Stimulated activated CD4-positive, alpha-beta T cell treated with anti-CD3 and anti-CD28 coated beads, TNF-alpha, amount 100 ng/mL, for 48 hours (primary cell): ENCODE data around the gene NUP62.

Experiments
- DNase-seq, 3 donors: peaks; one replicate each; pipeline ENCODE4 v3.0.0-alpha.2; 2020; ENCODE audit warnings: low read depth in 3 of 3

Gene NUP62

DNA sequence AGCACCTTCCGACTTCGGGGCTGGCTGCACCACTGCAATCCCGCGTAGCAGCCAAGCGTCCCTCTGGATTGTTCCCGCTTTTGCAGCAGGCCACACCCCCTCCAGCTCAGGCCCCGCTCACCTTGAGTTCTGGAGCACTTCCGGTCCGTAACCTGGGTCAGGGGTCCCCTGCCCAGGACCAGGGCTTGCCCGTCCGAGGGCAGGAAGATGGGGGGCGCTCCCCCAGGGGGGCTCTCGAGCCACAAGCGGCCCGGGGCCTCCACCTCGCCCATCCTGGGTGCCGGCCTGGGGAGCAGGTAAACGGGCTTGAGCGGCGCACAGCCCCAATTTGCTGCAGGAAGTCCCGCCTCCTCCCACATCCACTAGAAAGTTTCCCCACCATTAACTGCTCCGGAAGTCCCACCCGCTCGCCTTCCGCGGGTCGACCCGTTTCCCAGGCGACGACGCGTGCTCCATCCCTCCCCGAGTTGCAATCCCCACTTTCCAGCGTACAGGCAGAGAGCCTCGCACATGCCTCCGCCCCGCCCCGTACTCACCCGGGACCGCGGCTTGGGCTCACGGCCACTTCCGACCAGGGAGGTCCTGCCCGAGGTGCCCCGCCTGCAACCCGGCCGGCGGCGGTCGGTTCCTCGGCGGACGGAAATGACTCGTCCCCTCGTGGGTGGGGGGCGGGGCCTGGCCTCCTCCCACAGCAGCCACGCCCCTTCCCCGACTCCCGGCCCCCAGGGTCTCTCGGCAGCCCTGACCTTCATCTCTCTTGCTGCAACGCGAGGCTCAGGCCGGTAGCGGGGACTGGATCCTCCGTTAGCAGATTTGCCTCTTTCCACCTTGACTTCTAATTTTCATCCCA lies 62.1 kb downstream of the NUP62 start, which contains the start of gene PNKP:
PNKP (minus strand) TSS at position 644 of the 850 bp plus-strand sequence; CDS start at position 272, 372 bp downstream.
- DNase-seq = peak; percentile 61 to 90 (median 85)

DNA sequence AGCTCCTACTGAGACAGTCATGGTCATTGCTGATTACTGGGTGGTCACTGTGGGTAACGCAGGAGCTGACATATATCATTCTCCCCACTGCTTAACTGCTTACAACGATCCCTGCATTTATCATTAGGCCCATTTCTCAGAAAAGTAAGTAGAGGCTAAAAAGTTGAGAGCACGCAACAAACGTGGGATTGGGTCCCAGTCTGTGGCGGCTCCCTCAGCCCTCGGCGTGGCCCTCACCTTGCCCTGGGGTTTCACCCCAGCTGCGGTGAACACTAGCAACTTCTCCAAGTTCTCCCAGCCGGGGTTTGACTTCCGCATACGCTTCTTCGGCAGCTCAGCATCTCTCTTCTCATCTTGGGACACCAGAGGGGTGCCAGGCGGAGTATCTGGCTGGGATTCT lies 64.4 kb downstream of the NUP62 start:
- DNase-seq = no peak

DNA sequence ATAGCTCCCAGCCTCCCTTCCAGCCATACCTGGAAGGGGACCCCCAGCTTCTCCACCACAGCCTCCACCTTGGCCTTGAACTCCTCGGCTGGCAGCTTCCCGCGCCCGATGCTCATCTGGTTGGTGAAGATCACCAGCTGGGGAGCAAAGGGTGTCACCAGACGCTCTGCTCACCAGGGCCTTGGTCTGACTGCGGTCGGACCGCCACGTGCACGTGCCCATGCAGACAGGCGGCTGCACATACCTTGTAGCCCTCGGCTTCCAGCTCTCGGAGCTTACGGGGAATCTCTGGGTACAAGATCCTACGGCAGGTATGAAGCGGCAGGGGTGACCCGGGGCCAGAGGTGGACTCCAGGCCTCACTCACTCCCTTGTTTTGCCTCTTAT lies 65.4 kb downstream of the NUP62 start:
- DNase-seq = no peak

DNA sequence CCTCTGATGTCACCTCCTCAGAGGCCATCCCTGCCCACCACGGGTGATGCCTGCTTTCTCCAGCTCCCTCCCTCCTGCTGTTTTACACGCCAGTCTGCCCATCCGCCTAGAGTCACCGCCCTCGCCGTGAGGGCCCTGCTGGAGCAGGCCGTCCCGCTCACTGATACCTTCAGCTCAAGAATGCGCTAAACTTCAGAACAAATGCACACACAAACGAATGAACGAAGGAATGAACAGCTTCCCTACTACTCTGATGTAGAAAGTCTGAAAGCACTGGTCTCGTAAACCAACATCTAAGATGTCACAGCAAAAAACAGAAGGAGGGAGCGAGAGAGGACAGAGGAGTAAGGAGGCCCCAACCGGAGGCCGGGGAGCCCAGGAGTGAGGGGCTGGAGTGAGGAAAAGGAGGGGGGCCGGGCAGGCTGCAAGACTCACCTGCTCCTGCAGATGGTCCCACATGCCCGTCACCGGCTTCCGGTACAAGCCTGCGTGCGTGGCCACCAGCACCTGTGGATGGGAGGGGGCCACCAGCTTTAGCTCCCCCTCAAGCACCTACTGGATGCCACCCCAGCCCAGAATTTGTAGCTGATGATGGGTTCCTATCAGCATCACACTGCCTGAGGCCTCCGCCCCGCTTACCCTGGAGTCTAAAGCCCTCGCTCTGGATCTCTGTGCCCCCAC lies 65.9 kb downstream of the NUP62 start:
- no peak for DNase-seq

DNA sequence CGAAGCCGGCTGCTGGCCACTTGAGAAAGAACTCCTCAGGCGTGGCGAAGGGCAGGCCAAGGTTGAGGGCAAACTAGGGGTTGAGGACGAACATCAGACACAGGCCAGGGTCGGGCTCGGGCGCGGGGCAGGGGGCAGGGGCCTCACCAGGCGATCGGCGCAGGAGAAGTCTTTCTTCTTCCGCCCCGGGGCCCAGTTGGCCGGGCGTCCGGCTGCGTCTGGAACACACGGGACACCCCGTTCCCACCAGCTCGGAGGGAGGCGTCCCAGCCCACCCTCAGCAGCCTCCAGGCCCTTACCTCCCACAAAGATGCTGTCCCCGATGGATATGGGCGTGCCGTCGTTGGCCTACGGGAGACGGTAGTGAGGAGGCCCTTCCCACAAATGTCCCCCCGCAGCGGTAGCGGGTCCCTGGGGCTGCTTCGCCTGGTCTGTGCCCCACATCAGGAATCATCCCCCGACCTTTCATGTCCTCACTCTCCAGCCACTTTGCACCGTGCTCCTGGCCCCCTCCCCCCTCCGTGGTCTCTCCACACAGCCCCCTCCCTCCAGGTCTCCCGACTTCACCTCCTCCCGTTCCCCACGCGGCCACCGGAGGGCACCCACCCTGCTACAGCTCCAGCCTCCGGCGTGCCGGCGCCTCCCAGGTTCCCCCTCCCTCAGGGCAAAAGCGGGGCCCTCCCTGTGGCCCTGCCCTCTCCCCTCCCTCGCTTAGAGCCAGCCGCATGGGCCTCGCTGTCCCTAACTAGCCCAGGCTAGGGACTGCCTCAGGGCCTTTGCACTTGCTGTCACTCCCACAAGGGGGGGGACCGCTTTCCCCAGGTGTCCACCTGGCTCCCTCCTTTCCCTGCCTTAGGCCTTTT lies 66.7 kb downstream of the NUP62 start:
- no peak for DNase-seq

DNA sequence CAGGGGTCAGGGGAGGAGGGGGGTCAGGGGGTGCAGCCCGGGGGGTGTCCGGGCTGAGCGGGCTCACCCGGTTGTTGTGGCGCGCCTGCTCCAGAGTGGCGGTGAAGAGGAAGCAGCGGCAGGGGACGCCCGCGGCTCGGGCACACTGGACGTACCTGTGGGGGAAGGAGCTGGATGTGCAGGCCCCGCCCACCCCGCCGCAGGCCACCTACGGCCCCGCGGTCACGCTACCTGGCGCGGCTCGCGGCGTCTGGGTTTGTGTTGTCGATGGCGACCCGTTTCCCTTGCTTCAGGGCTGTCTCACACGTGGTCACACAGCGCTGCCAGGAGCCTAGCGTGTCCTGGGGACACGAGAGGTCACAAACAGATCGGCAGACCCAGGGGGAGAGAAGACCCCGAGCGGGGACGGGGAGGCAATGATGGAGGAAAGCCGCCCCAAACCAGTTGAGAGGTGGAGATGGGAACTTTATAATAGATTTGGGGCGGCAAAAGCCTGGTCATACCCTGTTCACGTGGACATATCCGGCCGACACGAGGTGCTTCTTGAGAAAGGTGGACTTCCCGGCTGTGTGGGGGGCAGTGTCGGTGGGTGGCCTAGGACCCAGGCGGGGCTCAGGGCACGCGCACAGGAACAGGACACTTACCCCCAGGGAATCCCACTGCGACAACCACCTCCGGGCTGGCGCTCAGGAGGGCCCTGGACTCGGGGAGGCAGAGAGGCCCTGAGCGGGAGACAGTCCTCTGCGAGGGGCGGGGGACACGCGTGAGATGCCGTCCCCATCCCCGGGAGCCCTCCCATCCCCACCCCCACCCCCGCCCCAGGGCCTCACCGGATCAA lies 67.5 kb downstream of the NUP62 start:
- DNase-seq = no peak

DNA sequence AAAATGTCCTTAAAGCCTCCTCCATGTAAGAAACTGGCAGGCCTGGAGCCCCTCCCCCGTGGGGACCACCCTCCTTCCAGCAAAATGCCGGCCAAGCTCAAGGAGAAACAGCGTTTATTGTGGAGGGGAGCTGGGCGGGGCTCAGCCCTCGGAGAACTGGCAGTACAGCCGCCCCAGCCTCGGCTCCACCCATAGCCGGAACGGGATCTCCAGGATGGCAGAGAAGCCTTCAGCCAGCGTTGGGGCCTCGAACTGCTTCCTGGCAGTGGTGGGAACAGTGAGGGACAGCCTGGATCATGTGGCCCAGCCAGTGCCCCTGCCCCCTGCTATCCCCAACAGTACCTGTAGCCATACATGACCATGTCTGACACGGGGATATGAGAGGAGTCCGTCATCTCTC lies 68.2 kb downstream of the NUP62 start:
- DNase-seq = no peak

DNA sequence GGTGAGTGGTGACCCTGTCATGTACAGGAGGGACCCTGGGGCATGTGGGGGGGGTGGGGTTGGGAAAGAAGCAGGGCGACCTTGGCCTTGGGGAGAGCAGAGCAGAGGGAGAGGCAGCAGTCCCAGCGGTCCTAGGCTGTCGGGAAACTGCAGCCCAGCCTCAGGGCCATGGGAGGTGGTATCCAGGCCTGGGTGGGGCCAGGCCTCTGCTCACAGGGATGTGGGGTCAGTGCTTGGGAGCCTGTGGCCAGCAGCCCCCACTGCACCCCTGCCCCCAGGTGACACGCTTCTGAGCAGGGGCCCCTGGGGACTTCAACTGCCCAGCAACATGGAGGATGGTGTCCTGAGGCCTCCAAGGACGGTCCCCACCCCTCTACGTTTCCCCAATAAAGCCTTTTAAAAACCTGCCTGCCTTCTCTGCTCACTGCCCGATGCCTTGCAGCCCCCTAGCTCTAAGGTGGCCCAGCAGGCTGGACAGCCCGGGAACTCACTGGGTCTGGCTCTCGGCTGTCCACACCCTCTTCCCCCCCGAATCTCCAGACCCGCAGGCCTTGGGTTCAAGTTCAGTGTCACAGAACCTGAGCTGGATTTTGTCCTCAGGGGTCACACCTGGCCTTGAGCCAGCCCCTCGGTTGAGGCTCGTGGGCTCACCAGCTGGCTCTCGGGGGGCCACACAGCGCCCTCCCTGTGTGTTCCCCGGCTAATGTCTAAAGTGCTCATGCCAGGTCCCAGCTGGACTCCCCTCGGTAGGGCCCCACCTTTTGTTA lies 68.8 kb downstream of the NUP62 start:
- no peak for DNase-seq

DNA sequence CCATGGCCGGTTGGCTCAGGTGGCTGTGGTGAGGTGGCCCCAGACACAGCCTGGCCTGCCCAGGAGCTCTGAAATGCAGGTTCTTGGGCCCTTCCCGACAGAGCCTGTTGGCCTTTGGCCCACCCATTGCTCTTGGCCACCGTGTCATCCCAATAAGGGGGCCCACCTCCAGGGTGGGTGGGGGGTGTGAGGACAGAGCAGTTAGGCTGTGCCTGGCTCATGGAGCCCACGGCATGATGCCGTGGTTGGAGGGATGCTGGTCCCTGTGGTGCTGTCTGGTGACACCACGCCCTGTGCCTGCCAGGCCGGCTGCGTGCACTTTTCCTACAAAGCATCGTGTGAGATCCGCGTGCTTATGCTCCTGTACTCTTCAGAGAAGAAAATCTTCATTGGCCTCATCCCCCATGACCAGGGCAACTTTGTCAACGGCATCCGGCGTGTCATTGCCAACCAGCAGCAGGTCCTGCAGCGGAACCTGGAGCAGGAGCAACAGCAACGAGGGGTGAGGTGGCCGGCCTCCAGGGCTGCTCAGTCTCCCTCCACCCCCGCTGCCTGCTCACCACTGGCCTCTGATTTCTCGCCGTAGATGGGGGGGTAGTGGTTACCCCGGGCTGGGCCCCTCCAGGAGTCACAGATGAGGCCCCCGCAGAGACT lies 69.5 kb downstream of the NUP62 start:
- DNase-seq = no peak

DNA sequence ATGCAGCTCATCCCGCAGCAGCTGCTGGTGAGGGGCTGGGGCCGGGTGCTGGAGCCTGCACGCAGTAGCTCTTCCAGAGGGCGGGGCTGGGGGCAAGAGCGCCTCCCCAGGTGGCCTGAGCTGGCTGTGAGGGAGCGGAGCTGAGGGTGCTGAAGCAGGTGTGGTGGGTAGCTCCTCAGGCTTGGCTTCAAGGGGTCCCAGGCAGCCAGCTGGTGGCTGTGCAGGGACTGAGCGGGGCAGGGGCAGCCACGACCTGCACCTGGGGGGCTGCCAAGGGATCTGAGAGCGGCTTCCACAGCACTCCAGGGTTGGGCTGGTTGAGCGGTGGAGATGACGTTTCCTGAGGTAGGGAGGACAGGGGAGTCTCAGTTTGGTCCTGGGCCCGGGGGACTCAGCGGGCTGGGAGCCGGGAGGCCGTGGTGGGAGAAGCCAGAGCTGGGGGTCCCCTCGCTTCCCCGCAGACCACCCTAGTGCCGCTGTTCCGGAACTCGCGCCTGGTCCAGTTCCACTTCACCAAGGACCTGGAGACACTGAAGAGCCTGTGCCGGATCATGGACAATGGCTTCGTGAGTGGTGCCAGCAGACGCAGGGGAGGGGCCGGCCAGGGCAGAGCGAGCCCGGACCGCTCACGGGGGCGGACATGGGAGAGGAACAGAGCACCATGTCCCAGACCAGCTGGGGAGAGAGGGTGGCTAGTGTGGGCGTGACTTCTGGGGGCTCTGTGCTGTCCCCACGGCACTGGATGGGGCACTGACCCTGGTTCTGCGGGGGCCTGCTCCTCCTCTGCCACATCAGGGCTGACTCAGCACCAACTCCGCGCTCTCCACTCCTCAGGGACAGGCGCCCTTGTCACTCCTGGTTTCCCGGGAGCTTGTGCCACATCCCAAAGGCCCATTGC lies 71.0 kb downstream of the NUP62 start:
- no peak for DNase-seq

DNA sequence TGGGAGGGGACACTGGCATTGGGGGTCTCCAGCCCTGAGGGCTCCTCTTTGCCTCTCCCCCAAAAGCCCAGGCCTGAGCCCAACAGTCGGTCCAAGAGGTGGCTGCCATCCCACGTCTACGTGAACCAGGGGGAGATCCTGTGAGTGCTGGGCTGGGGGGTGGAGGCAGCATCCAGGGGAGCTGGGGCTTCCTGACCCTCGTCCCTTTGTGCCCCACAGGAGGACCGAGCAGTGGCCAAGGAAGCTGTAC lies 71.5 kb downstream of the NUP62 start:
- no peak for DNase-seq

DNA sequence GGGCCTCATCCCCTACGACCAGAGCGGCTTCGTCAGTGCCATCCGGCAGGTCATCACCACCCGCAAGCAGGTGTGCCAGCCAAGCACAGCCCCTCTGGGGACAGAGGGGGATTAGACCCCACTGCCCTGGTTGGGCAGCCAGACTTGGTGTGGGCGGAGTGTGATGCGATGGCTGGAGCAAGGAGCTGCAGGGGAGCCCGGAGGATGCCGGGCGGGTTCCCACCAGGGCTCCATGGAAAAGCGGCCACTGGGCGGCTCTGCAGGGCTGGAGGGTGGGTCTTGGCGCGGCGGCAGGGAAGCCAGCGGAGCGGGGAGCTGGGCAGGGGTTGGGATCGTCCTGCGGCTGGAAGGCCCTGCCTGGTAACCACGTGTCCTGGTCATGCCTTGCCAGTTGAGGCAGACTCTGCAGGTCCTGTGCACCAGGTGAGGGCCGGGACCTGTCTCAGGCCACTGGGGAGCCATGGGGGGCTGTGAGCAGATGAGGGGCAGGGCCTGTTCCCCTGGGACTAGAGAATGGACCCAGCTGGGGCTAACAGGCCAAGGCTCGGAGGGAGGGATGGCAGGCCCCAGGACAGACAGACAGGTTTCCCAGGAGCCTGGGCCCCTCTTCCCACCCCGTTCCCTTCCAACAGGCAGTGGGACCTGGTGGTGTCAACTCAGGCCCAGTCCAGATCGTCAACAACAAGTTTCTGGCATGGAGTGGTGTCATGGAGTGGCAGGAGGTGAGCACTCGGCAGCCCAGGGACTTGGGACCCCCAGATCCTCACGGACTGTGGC lies 72.1 kb downstream of the NUP62 start:
- no peak for DNase-seq
